ENCODE data around the gene CXCR1.

- TF ChIP-seq ZNF239 (tag by site-specific recombination; IDR thresholded peaks at IDR 0.05) (no peak), KLF1 (tag by site-specific recombination; IDR thresholded peaks at IDR 0.05) (no peak)
These were observed 17.7 kb downstream of the CXCR1 start for GRCh38 chr2:218149098-218149497.

Data from HEK293 (cell line).